ENCODE results near the gene AGTRAP. TPM values are rescaled to one million over a fixed set of nuclear protein-coding genes. Genes with fewer than 3 reads are reported as not detected.

AGTRAP gene
- total and polyA plus RNA-seq, 2 of the 8 experiments (the other 6 are each of a cell fraction or from before 2014, with no cell fraction given), result 69.7 to 192 TPM

GRCh38 chr1:11766429-11766776 is 30.5 kb downstream of the AGTRAP start:
- H2BK12ac ChIP-seq (ENCODE audit: low read depth, low read length), result no peak overlapping the region
- no peak overlapping the region for H3K9ac ChIP-seq (replicated peaks in 1 of 4; ENCODE audit: extremely low read depth in 1 of 4, low read depth in 3 of 4, low read length in 3 of 4)
- H3K14ac ChIP-seq (ENCODE audit: insufficient read length), result no peak overlapping the region
- H2BK120ac ChIP-seq (replicated peaks; ENCODE audit: low read depth, low read length), result no peak overlapping the region
- no peak overlapping the region; the same call in 1 of the 2 replicates for H4K8ac ChIP-seq (ENCODE audit: extremely low read depth, insufficient read depth, low read length)
- H4K91ac ChIP-seq (replicated peaks; ENCODE audit: insufficient read length, low read length), result no peak overlapping the region
- no peak overlapping the region for H3K18ac ChIP-seq (ENCODE audit: extremely low read depth, low read length)
- no peak overlapping the region for H3K4me2 ChIP-seq (ENCODE audit: insufficient read depth in 1 of 2, low read depth in 2 of 2, low read length in 2 of 2)
- H3K79me2 ChIP-seq (ENCODE audit: control insufficient read depth in 1 of 2, insufficient read depth in 2 of 2, low read length in 2 of 2), result no peaks in the 10 kb centered on the region
- H3K36me3 ChIP-seq (ENCODE audit: control insufficient read depth in 2 of 4, insufficient read depth in 4 of 4, low read length in 3 of 4), result no peaks in the 10 kb centered on the region
- no peak overlapping the region for H4K5ac ChIP-seq (ENCODE audit: insufficient read length, low read depth, low read length)
- H3K27ac ChIP-seq (ENCODE audit: low read depth, low read length), result no peak overlapping the region
- H3K23ac ChIP-seq (ENCODE audit: insufficient read length), result no peak overlapping the region
- no peak overlapping the region for H2BK15ac ChIP-seq (ENCODE audit: low read length)
- peaks cover 3% of the 10 kb centered on the region; the same call in 1 of the 2 replicates for H3K23me2 ChIP-seq (ENCODE audit: low read depth, low read length)
- H3K27me3 ChIP-seq (replicated peaks in 1 of 4; ENCODE audit: control insufficient read depth in 3 of 4, extremely low read depth in 1 of 4, insufficient read depth in 3 of 4, low read length in 3 of 4), result peaks cover 5 to 28% (median 18%) of the 10 kb centered on the region in 4 experiments
- H2BK20ac ChIP-seq (ENCODE audit: low read length), result no peak overlapping the region
- H4K20me1 ChIP-seq (replicated peaks in 1 of 2; ENCODE audit: control insufficient read depth in 1 of 2, insufficient read depth in 2 of 2, low read length in 2 of 2), result no peaks in the 10 kb centered on the region
- no peaks in the 10 kb centered on the region for H3K79me1 ChIP-seq (ENCODE audit: low read depth, low read length)
- no peak overlapping the region for H3K4ac ChIP-seq (replicated peaks; ENCODE audit: insufficient read length, low read depth, low read length)
- DNase-seq (ENCODE audit: low read depth in 1 of 2, low spot score in 2 of 2) (no peak), FAIRE-seq (no peak)
- CTCF ChIA-PET (ENCODE audit: partially characterized antibody), result interaction anchor here (0.5 to 3.4 kb wide), 4 partner anchors 13 to 20 kb away, joined by 3 to 21 read pairs (median 8); no protein-coding TSS in a partner anchor
- H3K4me1 ChIP-seq (replicated peaks in 1 of 4; ENCODE audit: control insufficient read depth in 3 of 4, insufficient read depth in 4 of 4, low read length in 3 of 4), result peaks cover 0 to 16% (median 10%) of the 10 kb centered on the region in 4 experiments; a peak in 6 of 7 replicates
- peaks cover 0 to 4% of the 10 kb centered on the region in 2 experiments; a peak in 1 of 4 replicates for H3K9me3 ChIP-seq (ENCODE audit: insufficient read depth in 2 of 2, low read depth in 1 of 2, low read length in 1 of 2)
- H2AK5ac ChIP-seq (ENCODE audit: low read depth, low read length), result no peak overlapping the region
- no peak overlapping the region for H2AFZ ChIP-seq (ENCODE audit: low read length)
- no peak overlapping the region for H3K56ac ChIP-seq (replicated peaks; ENCODE audit: insufficient read length, low read depth, low read length)
- 92% methylated on average over 14 of the region's 14 CpGs; no CpG with 5 or more reads in 1 of the 2 experiments for WGBS, 2 experiments (ENCODE audit: extremely low coverage in 1 of 2, insufficient coverage in 1 of 2, insufficient read length in 1 of 2, insufficient replicate concordance in 2 of 2, low coverage in 1 of 2, low lambda C conversion rate in 2 of 2, missing lambda C conversion rate in 1 of 2)
- POLR2A ChIA-PET (ENCODE audit: partially characterized antibody), result interaction anchor here (0.6 to 4.3 kb wide), 2 partner anchors 13 to 125 kb away, joined by 3 to 21 read pairs; no protein-coding TSS in a partner anchor
- H3K4me3 ChIP-seq (ENCODE audit: extremely low read depth in 1 of 4, insufficient read depth in 2 of 4, low read depth in 3 of 4, low read length in 4 of 4), result no peak overlapping the region
- H2BK5ac ChIP-seq (ENCODE audit: low read depth, low read length), result no peak overlapping the region
- TF ChIP-seq SUZ12 (IDR thresholded peaks at IDR 0.05; ENCODE audit: low read length) (no peak), TBP (IDR thresholded peaks at IDR 0.05; ENCODE audit: low read depth, low read length) (no peak), ZNF274 (IDR thresholded peaks at IDR 0.05; ENCODE audit: borderline replicate concordance, extremely low read depth, low read length) (no peak), CBX8 (IDR thresholded peaks at IDR 0.05; ENCODE audit: borderline replicate concordance, low read depth, low read length) (no peak), POLR2A (IDR thresholded peaks at IDR 0.05; ENCODE audit: control extremely low read depth in 1 of 2, low read depth in 2 of 2, low read length in 2 of 2) (no peak), KDM1A (IDR thresholded peaks at IDR 0.05; ENCODE audit: borderline replicate concordance, low read length) (no peak), SIN3A (conservative IDR thresholded peaks at IDR 0.05 in 1 of 2, IDR thresholded peaks at IDR 0.05 in 1 of 2; ENCODE audit: low read depth in 1 of 2, low read length in 2 of 2) (no peak), ASH2L (IDR thresholded peaks at IDR 0.05; ENCODE audit: low read length) (no peak), SP4 (IDR thresholded peaks at IDR 0.05; ENCODE audit: low read length) (no peak), NRF1 (IDR thresholded peaks at IDR 0.05; ENCODE audit: low read depth, low read length) (no peak), KDM5A (IDR thresholded peaks at IDR 0.05; ENCODE audit: low read length) (no peak), TEAD4 (IDR thresholded peaks at IDR 0.05; ENCODE audit: low read depth, low read length) (no peak), EZH2 (IDR thresholded peaks at IDR 0.05; ENCODE audit: low read depth, low read length, severe bottlenecking) (no peak)
- TF ChIP-seq, protein P1, sequence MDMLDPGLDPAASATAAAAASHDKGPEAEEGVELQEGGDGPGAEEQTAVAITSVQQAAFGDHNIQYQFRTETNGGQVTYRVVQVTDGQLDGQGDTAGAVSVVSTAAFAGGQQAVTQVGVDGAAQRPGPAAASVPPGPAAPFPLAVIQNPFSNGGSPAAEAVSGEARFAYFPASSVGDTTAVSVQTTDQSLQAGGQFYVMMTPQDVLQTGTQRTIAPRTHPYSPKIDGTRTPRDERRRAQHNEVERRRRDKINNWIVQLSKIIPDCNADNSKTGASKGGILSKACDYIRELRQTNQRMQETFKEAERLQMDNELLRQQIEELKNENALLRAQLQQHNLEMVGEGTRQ (IDR thresholded peaks at IDR 0.05; ENCODE audit: low read length), result no peak

All from H1 (cell line).